ENCODE data around the gene ISYNA1. TPM values are rescaled to one million over a fixed set of nuclear protein-coding genes. Genes with fewer than 3 reads are reported as not detected.

The ISYNA1 gene
- total and polyA plus RNA-seq, 2 of the 4 experiments (the other 2 are of a cell fraction), result 3.4 to 24.7 TPM

DNA sequence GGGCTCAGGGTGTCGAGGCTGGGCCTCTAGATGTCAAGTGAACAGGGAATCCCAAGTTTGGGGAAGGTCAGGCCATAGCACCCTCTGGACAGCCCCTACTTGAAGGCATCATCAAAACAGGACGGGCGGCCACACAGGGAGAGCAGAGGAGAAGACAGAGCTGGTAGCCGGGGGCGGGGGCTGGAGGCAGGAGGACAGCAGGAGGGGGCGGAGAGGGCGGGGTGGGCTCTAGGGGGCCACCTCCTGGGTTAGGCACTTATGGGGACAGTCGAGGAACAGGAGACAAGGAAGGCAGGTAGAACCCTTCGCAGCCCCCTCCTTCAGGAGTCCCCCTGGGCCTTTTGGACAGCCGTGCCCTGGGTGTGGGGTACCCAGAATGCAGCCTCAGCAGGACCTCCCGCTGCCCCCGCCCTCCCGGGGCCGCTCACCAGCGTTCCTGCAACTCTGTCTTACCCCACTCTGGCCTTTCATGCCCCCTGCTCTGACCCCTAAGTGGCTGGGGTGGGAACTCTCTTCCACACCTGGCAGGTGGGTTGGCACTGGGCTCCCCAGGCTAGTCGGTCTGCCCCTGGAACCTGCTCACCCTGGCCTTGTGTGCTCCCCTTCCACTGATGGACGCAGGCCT lies 12.9 kb downstream of the ISYNA1 start:
- no peak overlapping the region for H3K9ac ChIP-seq (ENCODE audit: low read depth, low read length)
- no peak overlapping the region for H3K4me3 ChIP-seq (ENCODE audit: insufficient read depth, low read depth, low read length)
- H2BK15ac ChIP-seq (ENCODE audit: low read depth, low read length), result no peak overlapping the region
- H3K79me1 ChIP-seq (ENCODE audit: low read depth in 1 of 2, low read length in 2 of 2), result peaks cover 7 to 85% of the 10 kb centered on the region in 2 experiments
- no peak overlapping the region for H3K27ac ChIP-seq (ENCODE audit: insufficient read depth, low read length)
- 0 out of 2 replicates have a peak overlapping the region, but pooled peaks have one; percentile 40 for H2BK120ac ChIP-seq (ENCODE audit: low read depth, low read length)
- no TSS peak for BruUV-seq (replicated peaks)
- no peak for TF ChIP-seq CHD1 (IDR thresholded peaks at IDR 0.05; ENCODE audit: low read depth, low read length)
- TF ChIP-seq, protein P1, sequence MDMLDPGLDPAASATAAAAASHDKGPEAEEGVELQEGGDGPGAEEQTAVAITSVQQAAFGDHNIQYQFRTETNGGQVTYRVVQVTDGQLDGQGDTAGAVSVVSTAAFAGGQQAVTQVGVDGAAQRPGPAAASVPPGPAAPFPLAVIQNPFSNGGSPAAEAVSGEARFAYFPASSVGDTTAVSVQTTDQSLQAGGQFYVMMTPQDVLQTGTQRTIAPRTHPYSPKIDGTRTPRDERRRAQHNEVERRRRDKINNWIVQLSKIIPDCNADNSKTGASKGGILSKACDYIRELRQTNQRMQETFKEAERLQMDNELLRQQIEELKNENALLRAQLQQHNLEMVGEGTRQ (IDR thresholded peaks at IDR 0.05; ENCODE audit: low read depth, low read length), result no peak
- TF ChIP-seq CEBPB (IDR thresholded peaks at IDR 0.05; ENCODE audit: low read depth, low read length), result no peak
- TF ChIP-seq, protein P2, sequence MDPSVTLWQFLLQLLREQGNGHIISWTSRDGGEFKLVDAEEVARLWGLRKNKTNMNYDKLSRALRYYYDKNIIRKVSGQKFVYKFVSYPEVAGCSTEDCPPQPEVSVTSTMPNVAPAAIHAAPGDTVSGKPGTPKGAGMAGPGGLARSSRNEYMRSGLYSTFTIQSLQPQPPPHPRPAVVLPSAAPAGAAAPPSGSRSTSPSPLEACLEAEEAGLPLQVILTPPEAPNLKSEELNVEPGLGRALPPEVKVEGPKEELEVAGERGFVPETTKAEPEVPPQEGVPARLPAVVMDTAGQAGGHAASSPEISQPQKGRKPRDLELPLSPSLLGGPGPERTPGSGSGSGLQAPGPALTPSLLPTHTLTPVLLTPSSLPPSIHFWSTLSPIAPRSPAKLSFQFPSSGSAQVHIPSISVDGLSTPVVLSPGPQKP (IDR thresholded peaks at IDR 0.05; ENCODE audit: borderline replicate concordance, low read depth, low read length), result no peak
- TF ChIP-seq MXI1 (IDR thresholded peaks at IDR 0.05; ENCODE audit: borderline replicate concordance, low read depth, low read length), result no peak
- no peak for TF ChIP-seq MAFK (IDR thresholded peaks at IDR 0.05; ENCODE audit: low read depth, low read length)
- TF ChIP-seq MAZ (IDR thresholded peaks at IDR 0.05; ENCODE audit: borderline replicate concordance, low read depth, low read length), result no peak
- dilution Hi-C loops (cut with HindIII; ENCODE audit: low sequenced_read_pairs, unreplicated experiment) (no loop called here), intact Hi-C loops (cut with micrococcal nuclease) (no loop called here), in situ Hi-C loops (cut with MboI; ENCODE audit: low sequenced_read_pairs) (no loop called here)
- H4K8ac ChIP-seq (ENCODE audit: low read depth in 2 of 2, low read length in 2 of 2), result no peak overlapping the region
- H2BK5ac ChIP-seq (ENCODE audit: low read depth, low read length, poor library complexity, severe bottlenecking), result no peak overlapping the region
- H3K9me1 ChIP-seq (ENCODE audit: insufficient read depth, low read length), result peaks cover 15% of the 10 kb centered on the region
- H3K27me3 ChIP-seq (ENCODE audit: control insufficient read depth, insufficient read depth, low read length), result no peaks in the 10 kb centered on the region
- no peak overlapping the region for H2BK20ac ChIP-seq (ENCODE audit: low read depth, low read length)
- H2AK9ac ChIP-seq (replicated peaks; ENCODE audit: low read depth, low read length, poor library complexity), result peak overlapping the region; percentile 81
- H3K23ac ChIP-seq (ENCODE audit: low read depth, low read length), result no peak overlapping the region
- ATAC-seq (ENCODE audit: low read depth) (no peak), DNase-seq (no peak)
- no peak overlapping the region for H4K91ac ChIP-seq (ENCODE audit: insufficient read depth, low read depth, low read length)
- peaks cover 78% of the 10 kb centered on the region for H4K20me1 ChIP-seq (ENCODE audit: insufficient read depth, low read length)
- no peak overlapping the region for H3K18ac ChIP-seq (ENCODE audit: low read depth, low read length)
- no peaks in the 10 kb centered on the region for H3K9me3 ChIP-seq (ENCODE audit: control insufficient read depth, insufficient read depth, low read length)
- H3K4ac ChIP-seq (ENCODE audit: low read depth, low read length), result peak overlapping the region; percentile 86; the same call in 1 of the 2 replicates
- no peak overlapping the region for H3K4me2 ChIP-seq (ENCODE audit: low read depth, low read length)
- H2AFZ ChIP-seq (replicated peaks; ENCODE audit: low read length, poor library complexity), result no peak overlapping the region
- CTCF ChIA-PET, result no interaction called here
- H3K36me3 ChIP-seq (ENCODE audit: control insufficient read depth, insufficient read depth, low read length), result no peaks in the 10 kb centered on the region; the same call in 1 of the 2 replicates
- POLR2A ChIA-PET (ENCODE audit: unreplicated experiment), result no interaction called here
- H4K5ac ChIP-seq (ENCODE audit: low read depth, low read length), result no peak overlapping the region
- H2AK5ac ChIP-seq (ENCODE audit: low read depth, low read length), result no peak overlapping the region
- peaks cover 20% of the 10 kb centered on the region for H3K4me1 ChIP-seq (ENCODE audit: control insufficient read depth, insufficient read depth, low read length)
- H3K56ac ChIP-seq (ENCODE audit: extremely low read depth, insufficient read depth, low read length), result no peak overlapping the region
- 85% methylated on average over 5 of the region's 17 CpGs; no CpG with 5 or more reads in 1 of the 2 experiments for WGBS, 2 experiments (ENCODE audit: extremely low coverage in 2 of 2, insufficient read length in 1 of 2)
- no peak overlapping the region for H3K14ac ChIP-seq (replicated peaks; ENCODE audit: low read depth, low read length)
